AG20443 (cell line): Measurements from ENCODE around the gene TUBA4B.

Source experiments
- DNase-seq: peaks from one replicate; pipeline ENCODE4 v3.0.0; 2012; ENCODE audit warnings: low spot score, mixed read lengths

The TUBA4B gene

DNA sequence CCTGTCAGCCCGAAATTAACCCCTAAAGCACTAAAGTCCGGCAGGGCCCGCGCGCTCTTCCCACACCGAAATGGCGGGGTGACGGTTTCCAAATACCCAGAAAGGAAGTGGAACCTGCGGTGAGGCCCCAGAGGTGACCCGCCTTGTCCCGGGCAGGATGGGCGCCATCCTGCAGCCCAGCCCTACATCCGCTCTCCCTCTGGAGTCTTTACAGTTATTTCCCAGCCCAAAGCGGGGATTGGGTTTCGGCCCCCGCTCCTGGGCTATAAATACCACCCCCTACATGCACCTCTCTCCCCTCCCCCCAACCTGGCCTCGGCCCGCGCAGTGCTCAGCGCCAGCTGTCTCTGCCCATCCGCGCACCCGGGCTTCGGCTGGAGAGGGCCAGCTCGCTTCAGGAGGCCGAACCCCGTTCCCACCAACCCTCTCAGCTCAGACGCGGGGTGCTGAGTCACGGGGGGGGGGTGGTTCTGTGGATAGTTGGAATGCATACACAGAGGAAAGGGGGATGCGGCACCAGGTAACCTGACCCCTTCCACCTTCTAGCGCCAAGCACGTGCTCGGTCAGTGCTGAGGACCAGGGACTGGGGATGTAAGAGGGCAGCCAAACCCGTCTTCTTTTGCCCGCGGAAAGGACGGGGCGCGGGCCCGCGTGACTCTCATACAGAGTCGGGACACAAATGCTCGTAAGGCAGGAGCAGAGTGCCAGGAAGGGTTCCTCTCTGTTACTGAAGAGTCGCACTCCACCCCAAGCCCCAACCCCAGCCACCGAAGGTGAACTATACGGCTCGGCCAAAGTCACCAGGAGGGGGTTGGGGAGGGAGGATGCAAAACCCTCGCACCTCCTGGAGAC is at the start of gene TUBA4B:
TSS of gene TUBA4B (plus strand) at position 344 of the 853 bp plus-strand sequence. CDS start at position 509, 165 bp downstream.
- DNase-seq: peak; percentile 43

DNA sequence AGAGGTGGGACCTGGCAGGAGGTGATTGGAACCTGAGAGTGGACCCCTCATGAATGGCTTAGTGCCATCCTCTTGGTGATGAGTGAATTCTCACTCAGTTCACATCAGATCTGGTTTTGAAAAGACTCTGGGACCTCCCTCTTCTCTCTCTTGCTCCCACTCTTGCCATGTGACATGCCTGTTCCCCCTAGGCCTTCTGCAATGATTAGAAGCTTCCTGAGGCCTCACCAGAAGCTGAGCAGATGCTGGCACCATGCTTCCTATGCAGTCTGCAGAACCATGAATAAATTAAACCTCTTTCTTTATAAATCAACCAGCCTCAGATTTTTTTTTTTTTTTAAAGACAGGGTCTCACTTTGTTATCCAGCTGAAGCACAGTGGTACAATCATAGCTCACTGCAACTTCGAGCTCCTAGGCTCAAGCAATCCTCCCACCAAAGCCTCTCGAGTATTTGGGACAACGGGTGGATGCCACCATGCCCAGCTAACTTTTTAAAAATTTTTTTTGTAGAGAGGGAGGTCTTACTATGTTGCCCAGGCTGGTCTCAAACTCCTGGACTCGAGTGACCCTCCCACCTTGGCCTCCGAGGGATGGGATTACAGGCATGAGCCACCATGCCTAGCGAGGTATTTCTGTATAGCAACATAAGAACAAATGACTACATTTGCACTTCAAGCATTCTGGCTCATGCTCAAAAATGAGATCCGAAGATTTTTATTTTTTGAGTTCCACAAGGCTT is 48.4 kb upstream of the TUBA4B start:
- DNase-seq: no peak

DNA sequence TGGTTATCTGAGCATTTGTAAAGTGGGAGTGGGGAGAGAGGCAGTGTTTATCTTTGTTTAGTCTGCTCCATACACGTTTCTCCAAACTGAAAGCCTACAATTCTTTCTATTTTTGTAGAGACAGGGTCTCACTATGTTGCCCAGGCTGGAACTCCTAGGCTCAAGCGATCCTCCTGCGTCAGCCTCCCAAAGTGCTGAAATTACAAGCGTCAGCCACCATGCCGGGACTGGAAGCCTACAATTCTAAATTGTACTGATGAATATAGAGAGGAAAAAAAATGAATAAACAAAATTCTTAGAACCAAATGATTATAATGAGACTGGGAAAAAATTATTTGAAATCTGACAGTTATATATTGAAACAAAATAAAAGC is 47.9 kb upstream of the TUBA4B start:
- DNase-seq: no peak

DNA sequence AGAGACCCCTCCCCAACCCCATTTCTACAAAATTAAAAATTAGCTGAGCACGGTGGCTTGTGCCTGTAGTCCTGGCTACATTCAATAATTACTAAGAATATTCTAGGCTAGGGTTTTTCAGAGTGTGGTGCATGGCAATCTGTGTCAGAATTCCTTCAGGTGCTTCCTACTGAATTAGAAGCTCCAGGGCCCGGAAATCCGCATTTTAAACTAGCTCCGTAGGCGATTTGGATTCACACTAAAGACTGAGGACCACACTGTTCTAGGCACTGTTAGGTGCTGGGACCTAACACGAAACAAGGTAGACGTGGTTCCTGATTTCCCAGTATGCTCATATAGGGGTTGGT is 47.1 kb upstream of the TUBA4B start:
- DNase-seq: no peak

DNA sequence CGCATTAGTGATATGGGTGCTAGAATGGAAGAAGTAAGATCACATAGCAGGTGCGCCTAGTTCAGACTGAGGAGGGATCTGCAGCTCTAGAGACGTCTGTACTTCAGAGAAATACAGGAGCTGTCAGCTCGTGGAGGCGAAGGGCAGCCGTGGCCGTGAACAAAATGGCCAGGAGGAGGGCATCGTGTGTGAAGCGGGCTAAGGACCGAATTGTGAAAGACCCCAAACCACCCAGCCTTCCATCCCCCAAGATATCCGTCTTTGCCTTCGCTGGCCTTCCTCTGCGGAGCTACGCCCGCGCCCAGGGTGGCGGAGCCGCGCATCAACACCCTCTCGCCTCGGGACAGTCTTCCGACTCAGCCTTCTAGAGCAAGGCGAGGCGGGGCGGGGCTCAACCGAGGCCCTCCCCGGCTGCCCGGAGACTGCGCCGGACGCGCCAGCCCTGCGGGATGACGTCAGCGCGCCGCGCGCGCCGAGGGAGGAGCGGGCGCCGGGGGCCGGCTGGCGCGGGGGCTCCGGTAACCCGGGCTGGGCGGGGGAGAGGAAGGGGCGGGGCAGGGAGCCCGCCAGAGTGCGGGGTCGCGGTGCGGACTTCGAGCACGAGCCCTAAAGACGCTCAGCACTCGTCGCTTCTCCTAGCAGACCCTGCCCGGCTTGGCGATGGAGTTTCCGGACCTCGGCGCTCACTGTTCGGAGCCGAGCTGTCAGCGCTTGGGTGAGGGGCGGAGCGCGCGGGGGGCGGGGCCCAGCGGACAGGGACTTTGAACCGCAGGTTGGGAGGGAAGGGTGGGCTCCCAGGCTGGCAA is 46.5 kb upstream of the TUBA4B start, which contains the start of gene ZFAND2B:
TSS of gene ZFAND2B (plus strand) at position 455 of the 806 bp plus-strand sequence. CDS start at position 661, 206 bp downstream.
- peak; percentile 99 for DNase-seq

DNA sequence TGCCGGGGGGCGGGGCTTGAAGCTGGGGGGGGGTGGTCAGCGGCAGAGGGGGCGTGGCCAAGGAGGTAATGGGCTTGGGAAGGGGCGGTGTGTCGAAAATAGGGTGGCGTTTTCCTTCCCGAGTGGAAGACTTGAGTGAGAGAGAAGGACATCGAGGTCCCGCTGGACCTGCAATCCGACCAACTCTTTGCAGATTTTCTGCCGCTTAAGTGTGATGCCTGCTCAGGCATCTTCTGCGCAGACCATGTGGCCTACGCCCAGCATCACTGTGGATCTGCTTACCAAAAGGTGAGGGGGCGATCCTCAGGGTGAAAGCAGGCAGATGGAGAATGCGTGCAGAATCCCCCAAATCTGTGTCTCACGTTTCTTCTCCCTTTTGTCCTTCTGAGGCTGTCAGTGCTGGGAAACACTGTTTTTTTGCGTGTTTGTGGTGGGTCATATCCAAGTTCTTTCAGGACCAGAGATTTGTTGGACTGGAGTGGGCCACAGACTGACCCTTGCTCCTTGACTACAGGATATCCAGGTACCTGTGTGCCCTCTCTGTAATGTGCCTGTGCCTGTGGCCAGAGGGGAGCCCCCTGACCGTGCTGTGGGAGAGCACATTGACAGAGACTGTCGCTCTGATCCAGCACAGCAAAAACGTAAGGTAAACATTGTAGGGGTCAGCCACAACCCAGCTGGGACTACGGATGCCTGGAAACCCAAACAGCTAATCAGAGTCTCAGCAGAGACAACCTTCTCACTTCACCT is 45.7 kb upstream of the TUBA4B start:
- no peak for DNase-seq

DNA sequence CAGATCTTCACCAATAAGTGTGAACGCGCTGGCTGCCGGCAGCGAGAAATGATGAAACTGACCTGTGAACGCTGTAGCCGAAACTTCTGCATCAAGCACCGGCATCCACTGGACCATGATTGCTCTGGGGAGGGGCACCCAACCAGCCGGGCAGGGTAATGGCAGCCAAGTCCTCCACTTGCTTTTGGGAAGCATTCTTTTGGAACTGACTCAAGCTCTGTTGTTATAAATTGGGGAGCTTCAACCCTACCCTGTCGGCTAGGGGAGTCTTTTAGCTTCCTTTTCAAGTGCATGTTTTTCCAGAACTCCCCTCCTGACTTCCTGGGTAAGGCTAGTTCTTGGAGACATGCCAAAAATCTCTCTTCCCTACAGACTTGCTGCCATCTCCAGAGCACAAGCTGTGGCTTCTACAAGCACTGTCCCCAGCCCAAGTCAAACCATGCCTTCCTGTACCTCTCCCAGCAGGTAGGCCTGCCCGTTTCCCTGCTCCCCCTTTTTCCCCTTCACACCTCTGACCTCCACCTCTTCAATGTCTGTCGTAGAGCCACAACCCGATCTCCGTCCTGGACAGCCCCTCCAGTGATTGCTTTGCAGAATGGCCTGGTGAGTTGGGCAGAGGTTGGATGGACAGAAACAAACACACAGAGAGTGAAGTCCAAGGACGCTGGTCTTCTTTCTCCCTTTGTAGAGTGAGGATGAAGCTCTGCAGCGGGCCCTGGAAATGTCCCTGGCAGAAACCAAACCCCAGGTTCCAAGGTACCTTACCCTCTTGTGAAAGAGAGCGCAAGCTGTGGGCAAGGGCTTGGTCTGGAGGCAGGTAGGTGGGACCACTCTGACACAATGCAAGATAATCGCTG is 44.9 kb upstream of the TUBA4B start:
- peak; percentile 32 for DNase-seq

DNA sequence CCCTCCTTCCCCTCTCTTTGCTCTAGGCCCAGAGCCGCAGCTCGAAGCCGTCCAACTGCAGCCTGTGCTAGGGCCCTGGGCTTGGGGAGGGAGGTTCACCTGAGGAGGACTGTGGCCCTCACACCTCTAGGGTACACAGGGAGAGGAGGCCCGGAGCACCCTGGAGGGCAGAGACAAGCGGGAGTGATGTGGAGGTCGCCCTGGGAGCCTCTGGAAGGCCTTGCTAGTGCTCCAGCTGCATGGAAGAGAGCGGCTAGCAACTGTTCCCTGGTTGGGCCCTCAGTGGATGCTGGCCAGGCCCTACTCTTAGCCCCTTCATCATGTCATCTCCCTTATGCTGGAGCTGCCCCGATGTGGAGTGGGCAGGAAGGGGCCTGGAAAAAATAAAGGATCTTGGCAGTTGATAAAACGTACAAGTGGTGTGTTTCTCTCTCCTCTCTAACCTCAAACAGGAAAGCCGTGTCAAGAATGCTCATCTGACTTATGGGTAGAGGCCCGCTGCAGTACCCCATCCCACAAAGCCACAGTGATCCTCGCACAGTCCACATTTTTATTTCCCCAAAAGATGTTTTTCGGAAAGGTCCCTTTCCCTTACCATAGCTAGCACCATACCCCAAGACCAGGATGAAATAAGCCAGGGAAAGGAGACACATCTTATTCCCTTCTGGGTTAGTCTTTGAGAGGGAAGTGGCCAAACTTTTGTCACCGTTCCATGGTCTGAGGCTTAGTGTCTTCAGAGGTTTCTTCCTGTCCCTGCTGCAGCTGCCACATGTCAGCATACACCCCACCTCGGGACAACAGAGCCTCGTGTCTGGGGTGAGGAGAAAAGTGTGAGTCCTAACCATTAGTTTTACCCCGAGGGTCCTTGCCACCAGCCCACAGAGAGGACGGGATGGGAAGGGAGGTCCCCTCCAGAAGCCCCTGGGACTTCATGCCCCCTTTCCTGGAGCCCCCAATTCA is 43.5 kb upstream of the TUBA4B start:
- DNase-seq: no peak

DNA sequence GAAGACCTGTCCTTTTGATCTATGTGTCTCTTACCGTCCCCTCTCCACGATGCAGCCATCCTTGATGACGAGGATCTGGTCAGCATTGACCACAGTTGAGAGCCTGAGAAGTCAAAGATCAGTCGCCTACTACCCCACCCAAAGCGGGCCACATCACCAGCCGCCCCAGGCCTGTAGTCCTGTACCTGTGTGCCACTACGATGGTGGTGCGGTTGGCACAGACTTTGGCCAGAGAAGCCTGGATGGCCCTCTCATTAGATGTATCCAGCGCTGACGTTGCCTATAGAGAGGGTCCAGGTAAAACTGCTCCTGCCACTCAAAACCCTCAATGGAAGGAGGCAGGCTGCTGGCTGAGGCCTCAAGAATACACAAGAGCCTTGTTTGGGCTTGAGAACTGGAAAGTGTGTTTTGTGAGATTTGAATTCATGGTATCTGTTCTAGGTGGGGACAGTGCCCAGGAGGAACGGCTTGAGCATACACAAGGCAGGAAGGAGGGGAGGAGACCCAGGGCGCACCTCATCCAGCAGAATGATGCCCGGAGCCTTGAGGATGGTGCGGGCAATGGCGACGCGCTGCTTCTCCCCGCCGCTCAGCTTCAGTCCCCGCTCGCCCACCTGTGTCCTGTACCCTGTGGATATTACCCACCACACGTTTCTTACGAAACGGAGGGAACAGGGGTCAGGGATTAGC is 42.7 kb upstream of the TUBA4B start:
- DNase-seq: no peak

DNA sequence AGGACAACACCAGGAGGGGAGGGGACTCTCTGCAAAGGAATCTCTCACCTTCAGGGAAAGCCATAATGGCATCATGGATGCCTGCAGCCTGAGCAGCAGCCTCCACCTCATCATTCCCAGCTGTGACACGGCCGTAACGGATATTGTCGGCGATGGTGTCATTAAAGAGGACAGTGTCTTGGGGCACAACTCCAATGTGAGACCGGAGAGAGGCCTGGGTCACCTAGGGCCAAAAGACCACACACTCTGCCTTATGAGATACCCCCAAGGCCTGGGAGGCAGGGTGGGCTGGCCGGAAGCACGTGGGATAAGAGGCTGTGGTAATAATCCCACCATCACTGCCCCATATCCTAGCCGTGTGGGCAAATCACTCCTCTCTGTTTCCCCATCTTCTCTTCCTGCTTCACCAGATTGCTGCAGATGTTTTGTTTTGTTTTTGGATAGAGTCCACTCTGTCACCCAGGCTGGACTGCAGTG is 42.1 kb upstream of the TUBA4B start:
- DNase-seq: no peak

DNA sequence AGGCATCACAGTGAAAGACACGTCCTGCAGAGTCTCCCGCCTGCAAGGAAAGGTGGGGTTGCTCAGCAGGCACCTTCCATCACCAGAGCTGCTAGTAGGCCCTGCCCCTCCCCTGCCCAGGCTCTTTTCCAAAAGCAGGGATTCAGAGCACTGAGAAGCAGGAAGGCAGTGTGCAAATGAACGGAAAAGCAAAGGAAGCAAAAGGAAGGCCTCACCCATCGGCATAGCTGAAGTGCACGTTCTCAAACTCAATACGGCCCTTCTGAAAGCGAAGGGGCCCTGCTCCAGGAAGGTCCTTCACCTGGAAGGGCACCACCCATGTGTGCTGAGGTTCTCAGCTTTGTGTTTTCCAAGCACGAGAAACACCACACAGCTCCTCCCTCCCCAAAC is 40.0 kb upstream of the TUBA4B start:
- no peak for DNase-seq

DNA sequence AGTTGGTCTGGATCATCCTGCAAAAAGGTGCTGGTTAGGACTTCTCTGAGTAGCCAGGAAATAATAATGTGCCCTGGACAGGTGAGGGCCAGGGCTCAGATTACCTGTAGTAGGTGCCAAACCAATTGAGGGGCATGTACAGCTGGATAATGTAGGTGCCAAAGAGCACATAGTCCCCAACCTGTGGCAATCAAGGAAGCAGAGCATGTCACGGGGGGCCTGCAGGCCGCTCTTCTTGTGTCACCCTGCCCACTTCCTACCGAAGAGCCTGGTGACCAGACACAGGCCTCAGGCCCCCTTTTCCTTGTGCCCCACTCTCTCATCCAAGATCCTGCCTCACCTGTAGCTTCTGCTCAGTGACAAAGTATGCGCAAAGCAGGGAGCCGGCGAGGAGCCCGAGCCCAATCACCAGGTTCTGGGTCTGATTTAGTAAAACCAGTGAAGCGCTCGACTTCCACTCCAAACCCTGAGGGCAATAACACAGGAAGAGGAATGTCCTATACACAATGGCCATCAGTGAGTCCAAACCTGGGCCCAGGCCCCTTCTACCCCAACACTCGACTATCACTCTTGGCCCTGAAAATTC is 39.5 kb upstream of the TUBA4B start:
- no peak for DNase-seq

DNA sequence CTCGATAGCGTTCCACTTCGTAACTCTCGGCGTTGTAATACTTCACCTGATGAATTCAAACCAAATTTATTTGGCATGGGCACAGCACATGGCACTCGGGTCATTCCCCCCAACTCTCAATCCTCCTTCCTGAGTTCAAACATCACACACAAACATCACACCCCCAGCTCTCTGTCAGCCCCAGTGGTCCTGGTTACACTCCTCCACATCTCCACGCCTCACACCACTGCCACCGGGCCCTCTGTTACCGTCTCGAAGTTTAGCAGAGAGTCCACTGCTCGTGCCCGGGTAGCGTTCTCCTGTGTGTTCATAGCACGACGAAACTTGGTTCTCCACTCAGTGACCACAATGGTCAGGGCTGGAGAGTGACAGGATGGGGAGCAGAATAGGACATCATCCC is 38.9 kb upstream of the TUBA4B start:
- DNase-seq: no peak

DNA sequence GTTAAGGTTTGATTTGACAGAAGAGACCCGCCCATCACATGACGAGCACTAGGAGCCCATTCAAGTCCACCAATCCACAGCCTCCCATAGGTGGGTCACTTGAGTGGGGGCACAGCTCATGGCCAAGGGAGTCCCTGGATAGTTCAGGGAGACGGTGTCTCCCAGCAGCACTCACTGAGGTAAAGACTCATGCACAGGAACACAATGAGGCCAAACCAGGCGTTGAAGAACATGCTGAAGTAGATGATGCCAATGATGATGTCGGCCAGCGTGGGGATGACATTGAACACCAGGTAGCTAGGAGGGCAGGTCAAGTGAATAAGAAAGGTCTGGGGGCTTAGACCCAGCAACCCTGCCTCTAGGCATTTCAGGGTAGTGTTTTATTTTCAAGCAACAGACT is 38.3 kb upstream of the TUBA4B start:
- DNase-seq: no peak

DNA sequence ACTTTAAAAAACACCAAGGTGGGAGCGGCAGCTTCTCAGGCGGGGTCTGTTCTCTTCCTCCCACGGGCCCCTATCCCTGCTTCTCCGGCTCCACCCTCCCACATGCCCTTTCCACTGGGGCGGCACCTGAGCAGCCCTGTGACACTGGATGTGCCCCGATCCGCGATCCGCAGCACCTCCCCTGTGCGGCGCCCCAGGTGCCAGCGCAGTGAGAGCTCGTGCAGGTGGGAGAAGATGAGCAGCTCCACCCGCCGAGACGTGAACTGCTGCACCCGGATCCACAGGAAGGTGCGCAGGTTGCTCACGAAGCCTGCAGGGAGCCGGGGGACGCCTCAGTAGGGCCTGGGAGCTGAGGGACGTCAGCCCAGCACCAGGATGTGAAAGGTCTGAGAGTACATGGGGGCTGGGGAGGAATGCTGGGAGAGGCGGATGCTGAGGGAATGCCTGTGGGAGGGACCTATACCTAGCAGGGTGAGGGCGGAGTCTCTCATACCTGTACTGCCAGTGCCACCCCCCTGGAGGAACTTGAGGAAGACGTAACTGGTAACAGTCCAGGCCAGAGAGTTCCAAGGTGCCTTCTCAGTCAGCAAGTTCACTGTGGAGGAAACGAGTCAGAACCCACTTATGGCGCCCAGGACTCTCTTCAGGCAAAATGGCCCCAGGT is 37.0 kb upstream of the TUBA4B start:
- DNase-seq: no peak

DNA sequence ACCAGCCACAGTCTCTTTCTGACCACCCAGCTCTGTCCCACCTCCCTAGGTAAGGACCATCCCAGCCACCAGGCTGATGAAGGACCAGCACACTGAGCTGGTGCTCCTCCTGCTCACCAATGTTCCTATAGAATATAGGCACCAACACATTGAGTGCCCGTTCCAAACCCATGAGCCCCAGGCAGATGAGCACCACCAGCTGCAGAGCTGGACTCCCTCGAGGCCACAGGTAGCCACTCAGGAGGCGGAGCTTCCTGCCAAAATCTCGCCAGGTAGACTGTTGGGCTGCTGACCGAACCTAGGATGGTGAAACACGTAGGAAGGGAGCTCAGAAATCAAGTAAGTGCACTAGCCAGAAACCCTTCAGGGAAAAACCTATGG is 36.5 kb upstream of the TUBA4B start:
- DNase-seq: no peak

DNA sequence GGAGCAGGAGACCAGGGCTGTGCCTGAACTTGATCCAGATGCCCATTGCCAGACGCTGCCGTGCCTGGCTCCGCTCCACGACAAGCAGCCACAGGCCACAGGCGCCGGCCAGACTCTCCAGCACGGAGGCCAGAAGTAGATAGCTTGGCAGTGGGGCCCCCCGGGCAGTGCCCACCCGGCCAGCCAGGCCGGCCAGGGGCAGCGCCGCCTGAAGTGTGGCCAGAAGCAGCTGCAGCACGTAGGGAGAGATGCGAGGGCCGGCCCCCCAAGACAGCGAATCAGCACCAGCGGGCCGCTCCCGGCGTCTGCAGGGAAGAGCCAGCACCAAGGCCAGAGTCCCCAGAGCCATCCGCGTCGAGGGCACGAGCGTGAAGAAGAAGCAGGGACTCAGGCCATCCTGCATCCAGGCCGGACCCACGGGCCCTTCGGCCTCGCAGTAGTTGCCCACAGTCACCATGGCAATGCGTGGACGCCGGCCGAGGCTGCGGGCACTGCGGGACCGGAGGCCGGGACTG is 34.8 kb upstream of the TUBA4B start:
- peak; percentile 79 for DNase-seq
